ENCODE measurements around the gene RFTN1.
A peak's percentile ranks its signal among the peaks of the same experiment; 100 is the strongest.

Gene RFTN1

DNA sequence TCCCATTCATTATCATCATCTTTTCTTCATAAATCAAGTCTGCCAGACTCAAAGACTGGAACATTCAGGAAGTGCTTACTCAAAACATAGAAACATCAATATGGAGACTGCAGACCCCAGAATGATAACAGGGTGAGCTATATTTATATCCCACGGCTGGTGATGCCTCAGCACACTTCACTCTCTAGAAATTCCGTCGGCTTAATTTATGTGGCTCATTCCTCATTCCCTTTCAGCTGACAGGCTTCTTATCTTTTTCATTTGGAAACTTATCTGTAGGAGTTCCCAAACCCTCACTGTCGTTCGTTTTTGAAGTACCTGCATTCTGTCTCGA lies 45.5 kb downstream of the RFTN1 start:
- no peak for DNase-seq (ENCODE audit: low read depth in 4 of 4, low spot score in 1 of 4)

DNA sequence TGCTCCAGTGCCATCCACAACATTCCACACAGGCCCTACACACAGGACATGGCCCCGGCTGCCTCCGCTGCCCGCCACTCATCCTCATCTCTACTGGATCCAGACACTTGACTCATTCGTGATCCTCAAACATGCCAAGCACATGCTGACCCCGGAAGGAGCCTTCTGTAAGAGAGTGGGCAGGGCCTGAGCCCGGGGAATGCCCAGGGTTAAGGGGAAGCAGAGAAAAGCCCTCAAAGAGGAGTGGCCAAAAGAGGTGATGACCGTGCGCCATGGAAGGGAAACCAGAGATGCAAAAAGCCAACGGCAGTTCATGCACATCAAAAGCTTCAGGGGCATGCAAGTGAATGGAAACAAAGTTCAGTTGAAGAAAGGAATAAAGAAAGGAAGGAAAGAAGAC lies 46.1 kb downstream of the RFTN1 start:
- peak in 2 of 4 experiments; percentile 15 to 34 for DNase-seq (ENCODE audit: low read depth in 4 of 4, low spot score in 1 of 4)

DNA sequence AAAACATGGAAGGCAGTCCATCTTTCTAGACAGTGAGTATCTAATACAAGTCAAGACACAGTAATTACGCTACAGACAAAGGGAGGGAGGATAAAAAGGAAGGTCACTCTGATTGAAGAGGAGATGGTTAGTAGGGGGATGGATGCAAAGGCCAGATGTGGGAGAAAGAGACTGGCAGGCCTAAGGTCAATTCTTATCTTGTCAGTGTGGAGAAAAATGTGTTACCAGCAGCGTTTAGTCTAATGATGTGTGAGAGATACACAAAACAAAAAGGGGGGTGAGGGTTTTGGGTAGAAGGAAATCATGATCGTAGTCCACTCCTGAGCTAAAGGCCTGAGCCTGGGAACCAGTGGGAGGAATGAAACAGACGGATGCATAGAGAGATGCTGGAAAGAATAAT lies 46.7 kb downstream of the RFTN1 start:
- DNase-seq (ENCODE audit: low read depth in 4 of 4, low spot score in 1 of 4) = no peak

DNA sequence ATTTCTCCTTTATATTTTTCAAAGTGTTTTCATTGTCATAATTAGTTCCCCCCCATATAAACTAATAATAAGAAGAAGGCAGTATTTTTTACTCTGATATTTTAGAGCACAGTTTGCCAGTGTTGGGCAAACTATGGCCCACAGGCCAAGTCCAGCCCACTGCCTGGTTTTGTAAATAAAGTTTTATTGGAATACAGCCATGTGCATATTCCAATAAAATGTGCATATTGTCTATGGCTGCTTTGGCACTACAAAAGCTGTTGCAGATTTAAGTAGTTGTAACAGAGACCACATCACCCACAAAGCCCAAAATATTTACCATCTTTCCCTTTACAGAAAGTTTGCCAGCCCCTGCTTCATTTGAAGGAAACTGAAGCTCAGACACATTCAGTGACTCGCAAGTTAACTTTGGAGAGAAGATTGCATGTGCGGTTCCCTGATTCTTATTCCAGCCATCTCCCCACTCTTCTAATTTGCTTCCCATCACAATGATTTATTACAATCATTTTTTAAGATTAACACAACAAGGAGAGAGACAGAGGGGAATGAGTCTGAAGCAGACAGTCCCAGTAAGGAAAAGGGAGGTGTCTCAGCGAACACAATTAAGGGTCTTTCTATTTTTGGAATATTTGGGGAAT lies 48.9 kb downstream of the RFTN1 start:
- no peak for DNase-seq (ENCODE audit: low read depth in 4 of 4, low spot score in 1 of 4)

DNA sequence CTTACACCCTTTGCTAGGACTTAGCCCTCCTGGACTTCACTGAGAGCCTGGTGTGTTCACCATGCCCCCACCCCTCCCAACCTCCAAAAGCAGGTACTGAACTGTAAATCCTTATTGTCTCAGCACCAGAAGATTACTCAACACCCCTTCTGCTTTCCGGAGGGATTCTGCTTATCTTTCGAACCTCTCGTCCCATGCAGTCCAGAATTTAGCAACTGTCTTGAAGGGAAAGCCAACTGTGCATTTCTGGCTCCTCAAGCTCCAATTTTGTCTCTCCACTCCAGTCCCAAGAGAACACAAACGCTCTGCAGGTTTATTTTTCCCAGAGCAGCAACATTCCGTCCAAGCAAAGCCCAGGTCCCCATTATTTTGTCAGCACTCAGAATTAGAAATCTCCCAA lies 49.6 kb downstream of the RFTN1 start:
- DNase-seq (ENCODE audit: low read depth in 4 of 4, low spot score in 1 of 4) = no peak

DNA sequence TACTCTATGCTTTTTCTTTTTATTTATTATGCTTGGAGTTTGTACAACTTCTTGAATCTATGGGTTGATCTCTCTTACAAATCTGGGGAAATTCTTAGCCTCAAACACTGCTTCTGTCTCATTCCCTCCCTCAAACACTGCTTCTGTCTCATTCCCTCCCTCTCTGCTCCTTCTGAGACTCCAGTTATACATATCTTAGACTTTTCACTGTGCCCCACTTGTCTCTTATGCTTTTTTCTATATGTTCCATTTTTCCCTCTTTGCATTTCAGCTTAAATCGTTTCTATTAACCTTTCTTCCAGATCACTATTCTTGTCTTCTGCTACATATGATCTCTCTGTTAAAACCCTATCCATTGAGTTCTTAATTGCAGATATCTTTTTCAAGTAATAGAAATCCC lies 50.4 kb downstream of the RFTN1 start:
- DNase-seq (ENCODE audit: low read depth in 4 of 4, low spot score in 1 of 4) = no peak

DNA sequence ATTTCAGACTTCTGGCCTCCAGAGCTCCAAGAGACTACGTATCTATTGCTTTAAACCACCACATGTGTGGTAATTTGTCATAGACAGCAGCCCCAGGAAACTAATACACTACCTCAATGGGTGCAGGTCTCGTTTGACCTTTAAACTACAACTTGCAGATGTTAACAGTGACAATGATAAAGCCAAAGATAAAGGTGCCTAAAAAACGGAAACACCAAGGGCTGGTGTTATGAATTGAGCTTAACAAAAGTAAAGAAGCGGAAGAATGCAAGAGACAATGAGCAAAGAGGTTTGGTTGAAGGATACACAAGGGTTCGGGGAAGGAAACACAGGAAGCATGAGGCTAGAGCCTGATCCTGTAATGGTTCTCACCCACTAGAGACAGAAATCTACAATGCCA lies 50.8 kb downstream of the RFTN1 start:
- no peak for DNase-seq (ENCODE audit: low read depth in 4 of 4, low spot score in 1 of 4)

DNA sequence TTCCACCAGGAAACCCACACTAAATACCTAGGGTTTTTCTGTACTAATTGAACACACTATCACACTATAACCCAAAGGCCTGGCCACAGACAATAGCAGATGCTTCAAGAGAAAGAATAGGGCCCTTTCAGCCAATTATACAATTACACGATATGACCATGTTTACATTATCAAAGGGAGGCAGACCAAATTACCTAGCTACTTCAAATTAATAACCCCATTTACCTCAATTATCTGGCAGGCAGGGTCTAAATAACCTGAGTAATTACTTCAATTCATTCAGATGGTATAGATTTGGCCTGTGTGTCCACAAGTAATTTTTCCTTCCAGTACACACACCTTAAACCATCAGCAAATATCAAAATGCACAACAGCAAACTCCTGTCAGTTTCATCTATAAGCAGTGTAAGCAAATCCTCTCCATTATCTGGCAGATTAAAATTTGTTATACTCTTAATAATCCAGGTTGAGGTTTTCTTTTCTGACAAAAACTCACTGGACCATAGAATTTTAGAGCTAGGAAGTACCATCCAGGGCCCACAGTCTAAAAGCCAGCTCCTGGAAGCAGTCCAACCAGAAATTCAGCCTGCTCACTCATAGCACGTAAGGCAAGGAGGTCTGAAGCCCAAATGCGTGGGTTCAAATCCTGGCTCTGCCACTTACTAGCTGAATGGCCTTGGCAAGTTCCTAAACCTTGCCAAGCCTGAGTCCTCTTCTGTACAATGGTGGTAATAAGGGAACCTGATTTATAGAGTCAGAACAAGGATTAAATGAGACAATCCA lies 51.8 kb downstream of the RFTN1 start:
- DNase-seq (ENCODE audit: low read depth in 4 of 4, low spot score in 1 of 4) = no peak

DNA sequence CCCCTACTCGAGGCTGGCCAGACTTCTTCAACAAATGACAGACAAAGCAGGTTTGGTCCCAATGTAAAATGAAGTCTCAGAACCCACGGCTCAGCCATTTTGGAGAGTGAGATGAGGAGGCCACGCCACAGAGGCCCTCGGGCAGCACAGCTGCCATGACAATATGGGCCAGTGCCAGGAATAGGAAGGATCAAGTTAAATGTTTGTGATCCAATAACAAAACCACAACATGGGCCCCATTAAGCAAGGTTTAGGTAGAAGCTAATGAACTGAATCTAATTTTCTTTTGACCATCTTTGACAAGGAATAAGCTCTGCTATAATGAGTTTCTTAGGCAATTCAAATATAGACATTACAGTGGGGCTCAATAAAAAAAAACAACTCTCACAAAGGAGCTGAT lies 52.6 kb downstream of the RFTN1 start:
- DNase-seq (ENCODE audit: low read depth in 4 of 4, low spot score in 1 of 4) = no peak

DNA sequence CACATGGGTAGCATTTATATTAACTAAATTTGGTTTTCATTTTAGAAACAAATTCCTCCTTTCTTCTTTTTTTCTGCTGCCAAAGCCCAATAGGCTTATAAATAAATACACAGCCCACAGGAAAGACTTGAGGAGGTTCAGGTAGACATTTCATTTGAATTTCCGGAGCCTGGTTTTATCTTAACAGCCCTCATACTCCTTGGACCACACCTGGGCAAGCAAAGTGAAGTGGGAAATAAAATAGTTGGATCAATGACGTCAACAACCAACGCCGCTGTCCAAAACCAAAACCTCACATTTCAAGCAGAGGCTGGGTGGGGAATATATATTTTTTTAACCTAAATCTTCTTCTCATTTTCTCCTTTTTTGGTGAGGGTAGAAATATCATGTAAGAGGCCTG lies 53.2 kb downstream of the RFTN1 start:
- DNase-seq (ENCODE audit: low read depth in 4 of 4, low spot score in 1 of 4) = no peak

DNA sequence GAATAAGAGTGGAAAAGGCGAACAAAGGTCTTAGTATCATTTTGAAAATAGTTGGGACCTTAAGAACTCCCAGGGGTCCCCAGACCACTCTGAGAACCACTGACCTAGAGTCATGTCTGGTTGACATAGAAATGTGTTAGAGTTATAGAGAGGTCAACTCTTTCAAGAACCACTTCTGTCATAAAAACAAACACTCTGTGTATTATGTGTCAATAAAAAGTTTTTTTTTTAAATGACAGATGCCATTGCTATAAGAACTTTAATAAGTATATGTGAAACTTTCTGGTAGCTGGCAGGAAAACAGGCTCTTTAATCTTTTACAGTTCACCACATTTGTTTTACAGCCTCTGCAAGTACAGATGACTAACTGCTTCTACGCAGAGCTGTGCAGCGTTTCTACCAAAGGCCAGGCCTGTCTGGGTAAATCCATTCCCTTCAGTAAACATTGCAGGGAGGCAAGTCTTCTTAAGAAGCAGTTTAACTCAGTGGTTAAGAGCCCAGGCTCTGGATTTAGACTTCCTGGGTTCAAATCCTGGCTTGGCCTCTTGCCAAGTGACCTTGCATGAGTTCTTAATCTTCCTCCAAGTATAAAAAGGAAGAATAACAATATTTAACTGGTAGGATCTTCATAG lies 56.6 kb downstream of the RFTN1 start:
- DNase-seq (ENCODE audit: low read depth in 4 of 4, low spot score in 1 of 4) = no peak

DNA sequence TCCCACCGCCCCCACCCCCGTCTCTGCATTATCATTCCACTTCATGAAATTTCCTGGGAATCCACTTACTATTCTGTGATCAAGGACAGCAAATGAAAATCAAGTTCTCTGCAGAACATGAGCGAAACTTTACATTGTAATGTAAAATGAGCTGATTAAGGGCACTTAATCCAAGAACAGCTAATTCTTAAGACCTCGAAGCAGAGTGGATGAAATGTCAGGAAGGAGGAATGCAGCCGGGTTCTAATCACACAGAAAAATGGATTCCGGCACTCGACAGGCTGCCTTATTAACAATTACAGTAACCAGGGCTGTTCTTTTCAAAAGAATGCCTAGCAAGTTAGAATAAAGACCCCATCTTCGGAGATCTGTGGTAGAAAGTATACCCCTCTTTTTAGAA lies 57.5 kb downstream of the RFTN1 start:
- no peak for DNase-seq (ENCODE audit: low read depth in 4 of 4, low spot score in 1 of 4)

DNA sequence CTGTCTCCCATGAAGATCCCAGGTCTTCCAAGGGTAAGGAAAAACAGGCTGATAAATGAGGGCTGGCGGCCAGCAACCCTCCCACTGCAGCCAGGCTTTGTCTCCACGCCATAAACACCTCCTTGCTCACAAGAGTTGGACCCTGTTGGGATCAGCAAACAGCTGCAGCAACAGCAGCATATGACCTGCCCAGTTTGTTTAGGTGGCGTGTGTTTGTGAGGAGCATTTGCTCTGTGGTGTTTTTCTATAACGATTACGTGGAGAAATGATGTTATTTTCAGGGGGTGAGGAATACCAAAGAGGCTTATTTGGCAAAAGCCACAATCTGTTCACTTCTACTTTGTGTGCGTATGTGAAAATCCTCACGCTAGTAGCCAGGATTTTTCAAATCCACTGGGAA lies 58.5 kb downstream of the RFTN1 start:
- DNase-seq (ENCODE audit: low read depth in 4 of 4, low spot score in 1 of 4) = no peak

DNA sequence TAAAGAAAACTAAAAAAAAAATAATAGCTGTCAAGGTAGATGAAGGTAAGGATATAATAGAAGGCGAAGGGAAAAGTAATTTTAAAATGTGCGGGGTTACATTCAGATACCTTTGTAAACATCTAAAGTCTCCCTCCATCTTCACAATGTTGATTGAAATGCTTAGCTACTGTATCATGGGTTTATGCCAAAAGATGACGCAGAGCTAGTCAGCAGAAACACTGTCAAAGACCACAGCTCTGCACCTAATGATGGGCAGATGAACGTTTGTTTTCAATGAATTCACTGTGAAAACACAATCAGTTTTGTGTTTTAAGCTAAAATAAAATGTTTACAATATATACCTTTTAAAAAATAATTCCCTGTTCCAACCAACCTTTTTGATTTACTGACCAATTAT lies 61.2 kb downstream of the RFTN1 start:
- no peak for DNase-seq (ENCODE audit: low read depth in 4 of 4, low spot score in 1 of 4)

DNA sequence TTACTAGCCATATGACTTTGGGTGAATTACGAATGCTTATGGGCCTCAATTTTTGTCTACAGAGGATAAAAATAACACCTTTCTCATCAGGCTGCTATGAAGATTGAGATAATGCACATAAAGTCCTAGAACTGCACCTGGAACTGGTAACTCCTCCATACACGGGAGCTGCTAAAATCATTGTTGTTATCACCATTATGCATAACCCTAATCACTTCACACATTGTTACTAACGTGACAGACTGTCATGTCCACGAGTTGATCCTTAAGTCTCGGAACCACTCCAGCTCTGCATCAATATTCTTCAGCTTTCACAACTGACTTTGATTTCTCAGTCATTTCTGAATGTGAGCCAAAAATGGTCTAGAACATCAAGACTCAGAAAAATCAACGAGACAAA lies 64.1 kb downstream of the RFTN1 start:
- DNase-seq (ENCODE audit: low read depth in 4 of 4, low spot score in 1 of 4) = no peak

DNA sequence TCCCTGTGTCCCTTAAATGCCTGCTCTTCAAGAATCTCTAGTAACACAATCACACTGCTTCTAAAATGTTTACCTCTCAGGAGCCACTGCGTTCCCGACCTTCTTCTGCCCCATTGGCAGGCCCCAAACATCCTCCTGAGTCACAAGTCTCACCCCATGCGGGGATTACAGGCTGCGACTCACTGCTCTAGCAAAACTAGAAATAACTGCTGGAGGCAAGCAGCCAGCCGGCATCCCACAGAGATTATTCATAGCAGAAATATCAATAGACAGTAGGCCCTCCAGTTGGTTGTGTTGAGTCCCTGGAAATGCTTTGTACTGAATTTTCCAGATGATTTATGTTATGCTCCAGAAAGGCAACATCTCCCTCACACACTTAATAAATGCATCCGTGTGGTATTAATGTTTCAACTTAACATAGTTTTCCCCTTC lies 64.8 kb downstream of the RFTN1 start:
- peak in 3 of 4 experiments; percentile 19 to 34 (median 21) for DNase-seq (ENCODE audit: low read depth in 4 of 4, low spot score in 1 of 4)

DNA sequence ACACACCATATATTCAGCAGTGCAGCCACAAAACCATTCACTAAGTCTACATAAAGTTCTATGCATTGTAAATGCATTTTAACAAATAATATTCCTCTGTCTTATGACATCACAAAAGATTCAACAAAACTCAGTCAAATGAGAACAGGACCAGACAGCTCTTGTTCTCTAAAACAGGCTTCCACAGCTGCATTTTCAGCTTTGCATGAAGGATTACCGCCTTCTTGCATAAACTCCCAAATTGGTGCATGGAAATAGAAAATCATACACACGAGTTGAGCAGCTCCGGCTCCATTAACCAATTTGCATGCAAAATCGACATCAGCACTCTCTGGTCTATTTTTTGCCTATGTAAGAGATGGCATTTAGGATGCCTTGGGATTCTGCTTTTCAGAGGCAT lies 66.4 kb downstream of the RFTN1 start:
- DNase-seq (ENCODE audit: low read depth in 4 of 4, low spot score in 1 of 4) = no peak

DNA sequence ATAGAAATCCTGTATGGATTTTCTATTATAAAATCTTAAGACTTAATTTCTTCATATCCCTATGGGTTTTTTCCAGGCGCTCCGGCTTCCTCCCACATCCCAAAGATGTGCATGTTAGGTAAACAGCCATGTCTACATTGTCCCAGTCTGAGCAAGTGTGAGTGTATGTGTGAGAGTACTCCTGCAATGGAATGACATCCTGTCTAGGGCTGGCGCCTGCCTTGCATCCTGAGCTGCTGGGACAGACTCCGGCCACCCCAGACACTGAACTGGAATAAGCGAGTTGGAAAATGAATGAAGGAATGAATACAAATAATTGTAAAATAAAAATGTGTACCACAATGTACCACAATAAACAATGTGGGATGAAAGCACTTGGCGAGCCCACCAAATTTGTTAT lies 69.2 kb downstream of the RFTN1 start:
- no peak for DNase-seq (ENCODE audit: low read depth in 4 of 4, low spot score in 1 of 4)

DNA sequence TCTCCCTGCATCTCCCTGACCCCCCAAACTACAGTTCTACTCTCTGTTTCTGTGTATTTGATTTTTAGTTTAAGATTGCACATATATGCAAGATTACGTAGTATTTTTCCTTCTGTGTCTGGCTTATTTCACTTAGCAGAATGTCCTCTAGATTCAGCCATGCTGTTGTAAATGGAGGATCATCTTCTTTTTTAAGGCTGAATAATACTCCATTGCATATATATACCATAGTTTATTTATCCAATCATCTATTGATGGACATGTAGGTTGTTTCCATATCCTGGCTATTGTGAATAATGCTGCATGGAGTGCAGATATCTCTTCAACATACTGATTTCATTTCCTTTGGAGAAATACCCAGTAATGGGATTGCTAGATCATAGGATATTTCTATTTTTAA lies 70.8 kb downstream of the RFTN1 start:
- no peak for DNase-seq (ENCODE audit: low read depth in 4 of 4, low spot score in 1 of 4)

DNA sequence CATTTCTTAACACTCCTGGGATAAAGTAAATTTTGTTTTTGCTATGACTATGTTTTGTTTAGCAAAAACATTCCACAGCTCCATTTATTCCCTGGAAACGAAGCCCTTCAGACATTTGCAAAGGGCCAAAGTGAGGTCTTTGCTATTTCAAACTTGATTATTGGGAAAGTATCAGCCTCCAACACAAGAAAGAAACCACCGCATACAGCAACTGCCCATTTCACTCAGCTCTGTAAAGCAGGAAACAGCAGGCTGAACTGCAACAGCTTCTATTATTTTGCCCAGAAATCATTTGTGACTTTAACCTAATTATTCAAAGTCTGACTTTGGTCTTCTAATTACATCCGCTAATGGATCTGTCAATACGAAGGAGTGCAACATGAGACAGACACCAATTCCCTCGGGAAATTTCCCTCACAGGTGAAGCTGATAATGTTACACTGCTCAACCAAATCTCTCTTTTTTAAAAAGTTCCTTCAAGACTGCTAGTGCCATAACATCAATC lies 72.1 kb downstream of the RFTN1 start:
- no peak for DNase-seq (ENCODE audit: low read depth in 4 of 4, low spot score in 1 of 4)

DNA sequence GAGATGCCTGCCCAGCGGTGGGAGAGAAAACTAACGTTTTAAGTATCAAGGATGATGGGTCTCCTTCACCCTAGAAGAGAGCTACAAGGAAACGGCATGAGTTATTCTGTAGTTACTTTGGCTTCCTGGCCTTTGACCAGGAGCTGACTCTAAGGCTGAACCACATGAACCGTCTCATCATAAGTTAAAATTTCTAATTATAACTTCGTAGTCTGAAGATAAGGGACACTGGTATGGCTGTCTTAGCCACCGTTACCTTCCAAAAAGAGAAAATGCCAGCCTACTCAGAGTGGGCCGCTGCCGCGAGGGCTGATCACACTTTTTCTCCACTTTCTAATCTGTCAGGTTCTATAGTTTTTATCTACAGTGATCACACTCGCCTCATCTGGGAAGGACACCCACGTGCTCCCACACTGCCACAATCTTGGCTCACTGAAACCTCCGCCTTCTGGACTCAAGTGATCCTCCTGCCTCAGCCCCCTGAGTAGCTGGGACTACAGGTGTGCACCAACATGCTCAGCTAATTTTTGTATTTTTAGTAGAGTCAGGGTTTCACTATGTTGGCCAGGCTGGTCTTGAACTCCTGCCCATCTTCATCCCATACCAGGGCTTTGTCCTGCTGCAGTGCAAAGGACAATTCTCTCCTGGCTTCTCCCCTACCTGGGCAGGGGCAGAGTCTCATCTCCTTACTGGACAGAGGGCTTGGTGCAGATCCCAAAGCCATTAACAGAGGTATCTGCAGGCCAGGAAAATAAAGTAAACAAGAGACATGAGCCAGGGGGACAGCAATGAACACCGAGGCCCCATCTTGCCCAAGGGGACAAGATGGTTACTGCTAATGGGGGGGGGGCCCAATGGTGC lies 73.4 kb downstream of the RFTN1 start:
- no peak for DNase-seq (ENCODE audit: low read depth in 4 of 4, low spot score in 1 of 4)

All from stimulated activated CD4-positive, alpha-beta T cell treated with anti-CD3 and anti-CD28 coated beads, Interleukin-1b, Interleukin-23, amount 100 ng/mL, for 24 hours (primary cell).